GM06990 (cell line): ENCODE results near the gene DOK6.

ENCODE experiments used
- DNase-seq: peaks from one replicate; pipeline ENCODE4 v3.0.0-alpha.2; 2011; ENCODE audit not compliant: insufficient read length; ENCODE audit errors: extremely low read depth
- H3K27me3 ChIP-seq: replicated peaks from 2 replicates; pipeline ENCODE4 v1.6.0; 2011; ENCODE audit warnings: low read length; ENCODE audit not compliant: control insufficient read depth, insufficient read depth
- H3K36me3 ChIP-seq: 2 replicates; pipeline ENCODE4 v1.5.1; 2011; ENCODE audit warnings: low read length; ENCODE audit not compliant: control insufficient read depth, insufficient read depth
- H3K4me3 ChIP-seq: replicated peaks from 2 replicates; pipeline ENCODE4 v1.5.1; 2011; ENCODE audit warnings: low read depth, mild to moderate bottlenecking, control low read depth, low read length
- TF ChIP-seq, protein P1 (sequence below): IDR thresholded peaks from 2 replicates; pipeline ENCODE4 v1.5.1; 2011; ENCODE audit warnings: low read length, control low read depth, mild to moderate bottlenecking, inconsistent platforms; ENCODE audit not compliant: insufficient read depth, poor library complexity, severe bottlenecking

Gene DOK6

DNA sequence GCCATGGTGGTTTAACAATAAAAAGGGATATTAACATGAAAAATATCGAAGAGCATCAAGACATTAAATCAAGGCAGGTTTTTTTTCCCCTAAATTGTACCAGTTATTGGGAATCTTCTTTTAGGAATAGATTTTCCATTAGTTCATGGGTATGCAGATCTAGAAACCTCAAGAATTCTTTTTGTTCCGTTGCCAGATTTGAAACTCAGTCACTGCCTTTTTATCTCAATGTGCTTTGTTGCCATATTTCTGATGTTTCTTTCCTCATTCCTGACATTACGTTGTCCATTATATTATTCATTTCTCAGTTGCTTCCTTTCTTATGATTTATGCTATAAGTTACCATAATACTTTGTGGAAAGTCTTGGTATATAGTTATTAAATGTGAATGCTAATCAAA, 384.8 kb downstream of the DOK6 start:
- H3K4me3 ChIP-seq: no peak overlapping the region
- TF ChIP-seq, protein P1, sequence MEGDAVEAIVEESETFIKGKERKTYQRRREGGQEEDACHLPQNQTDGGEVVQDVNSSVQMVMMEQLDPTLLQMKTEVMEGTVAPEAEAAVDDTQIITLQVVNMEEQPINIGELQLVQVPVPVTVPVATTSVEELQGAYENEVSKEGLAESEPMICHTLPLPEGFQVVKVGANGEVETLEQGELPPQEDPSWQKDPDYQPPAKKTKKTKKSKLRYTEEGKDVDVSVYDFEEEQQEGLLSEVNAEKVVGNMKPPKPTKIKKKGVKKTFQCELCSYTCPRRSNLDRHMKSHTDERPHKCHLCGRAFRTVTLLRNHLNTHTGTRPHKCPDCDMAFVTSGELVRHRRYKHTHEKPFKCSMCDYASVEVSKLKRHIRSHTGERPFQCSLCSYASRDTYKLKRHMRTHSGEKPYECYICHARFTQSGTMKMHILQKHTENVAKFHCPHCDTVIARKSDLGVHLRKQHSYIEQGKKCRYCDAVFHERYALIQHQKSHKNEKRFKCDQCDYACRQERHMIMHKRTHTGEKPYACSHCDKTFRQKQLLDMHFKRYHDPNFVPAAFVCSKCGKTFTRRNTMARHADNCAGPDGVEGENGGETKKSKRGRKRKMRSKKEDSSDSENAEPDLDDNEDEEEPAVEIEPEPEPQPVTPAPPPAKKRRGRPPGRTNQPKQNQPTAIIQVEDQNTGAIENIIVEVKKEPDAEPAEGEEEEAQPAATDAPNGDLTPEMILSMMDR: no peak
- no peaks in the 10 kb centered on the region for H3K36me3 ChIP-seq
- DNase-seq: no peak
- no peaks in the 10 kb centered on the region for H3K27me3 ChIP-seq

DNA sequence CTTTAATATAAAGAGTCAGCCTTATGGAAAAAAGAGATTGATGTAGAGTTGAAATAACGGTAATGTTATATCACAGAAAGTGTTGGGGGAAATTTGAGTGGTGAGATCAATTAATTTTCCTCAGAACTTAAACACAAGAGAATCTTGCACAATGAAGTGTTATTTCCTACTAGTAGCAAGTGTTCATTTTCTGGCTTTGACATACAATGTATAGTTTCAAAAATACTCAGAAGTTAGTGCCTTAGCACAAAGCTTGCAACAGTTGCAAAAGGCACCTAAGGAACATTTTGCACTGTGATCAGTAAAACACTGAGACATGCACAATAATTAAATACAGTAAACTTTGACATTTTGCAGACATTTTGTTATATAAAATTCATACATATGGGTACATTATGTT, 385.7 kb downstream of the DOK6 start:
- Histone ChIP-seq H3K27me3 (no peaks in the 10 kb centered on the region), H3K4me3 (no peak overlapping the region), H3K36me3 (no peaks in the 10 kb centered on the region)
- DNase-seq: no peak
- TF ChIP-seq, protein P1: no peak

DNA sequence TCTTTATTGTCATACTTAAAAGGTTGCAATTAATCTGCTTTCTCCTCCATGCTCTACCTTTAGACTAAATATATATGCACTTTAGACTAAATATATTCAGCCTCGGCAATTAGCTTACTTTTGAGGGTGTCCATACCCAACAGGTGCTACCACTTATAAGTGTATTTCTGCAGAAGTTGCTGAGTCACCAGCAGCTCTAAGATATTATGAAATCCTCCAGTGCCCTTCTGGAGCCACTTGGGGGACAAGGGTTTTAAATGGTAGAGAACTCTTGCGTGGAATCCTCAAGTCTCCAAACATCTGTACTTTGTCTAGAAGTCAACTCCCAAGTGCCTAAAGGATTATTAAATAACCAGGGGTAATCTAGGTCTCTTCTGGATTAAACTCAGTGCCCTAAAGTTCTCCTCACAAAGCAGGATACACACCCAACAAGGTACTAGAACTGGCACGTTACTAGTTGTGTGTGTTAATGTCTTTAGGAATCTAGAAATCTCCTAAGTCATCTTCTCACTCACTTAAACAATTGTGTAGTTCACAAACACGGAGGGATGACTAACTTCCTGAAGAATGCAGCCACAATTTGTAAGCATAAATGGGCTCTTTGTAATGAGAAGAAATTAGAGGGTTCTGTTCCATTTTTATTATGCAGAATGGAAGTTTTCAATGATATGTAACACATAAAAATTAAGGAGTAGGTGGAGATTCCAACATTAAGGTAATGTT, 387.3 kb downstream of the DOK6 start:
- no peaks in the 10 kb centered on the region for H3K36me3 ChIP-seq
- no peak for DNase-seq
- H3K27me3 ChIP-seq: no peaks in the 10 kb centered on the region
- TF ChIP-seq, protein P1: no peak
- no peak overlapping the region for H3K4me3 ChIP-seq

DNA sequence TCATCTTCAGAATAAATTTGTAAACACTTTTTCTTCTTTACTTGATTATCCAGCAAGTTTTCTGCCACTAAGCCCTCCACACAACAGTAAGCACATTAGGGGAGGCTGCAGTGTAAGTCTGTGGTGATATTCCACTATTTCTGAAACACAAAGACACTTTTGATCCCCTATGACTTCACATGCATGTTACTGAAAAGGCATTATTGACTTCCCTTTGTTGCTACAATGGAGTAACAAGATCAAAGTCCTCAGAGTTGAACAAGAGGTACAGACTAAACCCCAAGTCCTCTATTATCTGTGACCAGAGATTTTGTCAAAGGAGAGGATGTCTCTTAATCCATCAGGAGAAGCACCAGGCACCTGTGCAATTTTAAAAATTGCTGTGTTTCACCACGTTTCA, 389.1 kb downstream of the DOK6 start:
- TF ChIP-seq, protein P1: no peak
- no peak for DNase-seq
- no peaks in the 10 kb centered on the region for H3K27me3 ChIP-seq
- no peak overlapping the region for H3K4me3 ChIP-seq
- H3K36me3 ChIP-seq: no peaks in the 10 kb centered on the region

DNA sequence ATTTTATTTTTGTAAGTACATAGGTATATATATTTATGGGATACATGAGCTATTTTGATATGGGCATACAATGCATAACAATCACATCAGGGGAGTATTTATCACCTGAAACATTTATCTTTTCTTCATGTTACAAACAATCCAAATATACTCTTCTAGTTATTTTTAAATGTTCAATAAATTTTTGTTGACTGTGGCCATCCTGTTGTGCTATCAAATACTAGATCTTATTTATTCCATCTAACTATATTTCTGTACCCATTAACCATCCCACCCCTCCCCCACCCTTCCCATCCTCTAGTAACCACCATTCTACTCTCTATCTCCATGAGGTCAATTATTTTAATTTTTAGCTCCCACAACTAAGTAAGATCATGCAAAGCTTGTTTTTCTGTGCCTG, 390.0 kb downstream of the DOK6 start:
- Histone ChIP-seq H3K36me3 (no peaks in the 10 kb centered on the region), H3K27me3 (no peaks in the 10 kb centered on the region), H3K4me3 (no peak overlapping the region)
- TF ChIP-seq, protein P1: no peak
- DNase-seq: no peak

DNA sequence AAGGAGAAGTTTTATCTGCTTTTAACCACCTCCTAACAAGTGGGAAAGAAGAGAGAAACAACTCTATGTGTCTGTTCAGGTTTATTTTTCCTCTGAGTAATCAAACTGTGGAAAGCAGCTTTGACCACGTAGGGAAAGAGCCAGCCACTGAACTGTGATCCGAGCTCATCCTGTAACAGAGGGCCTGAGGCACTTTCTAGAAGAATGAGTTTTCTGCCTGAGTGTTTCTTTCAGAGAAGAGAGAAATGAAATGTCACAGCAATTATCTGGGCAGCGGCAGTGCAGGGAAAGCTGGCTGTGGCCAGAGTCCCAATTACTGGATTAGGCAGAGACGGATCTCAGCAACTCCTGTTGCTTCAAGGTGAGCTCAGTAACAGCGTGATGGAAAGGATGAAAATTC, 395.1 kb downstream of the DOK6 start:
- H3K36me3 ChIP-seq: no peaks in the 10 kb centered on the region
- TF ChIP-seq, protein P1: no peak
- no peak for DNase-seq

More for the DNA sequence above, 395.1 kb downstream of the DOK6 start:
- no peak overlapping the region for H3K4me3 ChIP-seq
- H3K27me3 ChIP-seq: no peaks in the 10 kb centered on the region
